ENCODE results near the gene VASH1.

DNA sequence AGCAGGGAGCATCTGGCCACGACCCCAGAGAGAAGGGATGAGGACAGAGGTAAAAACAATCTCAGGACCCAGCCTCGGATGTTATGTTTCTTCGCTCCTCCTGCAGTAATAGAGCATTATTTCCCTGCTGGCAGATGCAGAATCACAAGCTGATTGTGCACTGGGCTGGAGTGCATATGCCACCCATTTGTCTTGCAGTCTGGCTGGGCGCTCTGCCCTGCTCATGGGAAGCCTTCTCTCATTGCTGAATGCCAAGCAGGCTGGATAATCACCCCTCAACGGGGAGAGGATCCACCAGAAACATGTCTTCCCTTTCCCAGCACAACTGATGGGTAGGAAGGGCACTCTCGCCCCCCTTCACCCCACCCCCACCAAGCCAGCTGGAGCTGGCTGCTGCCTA lies 8.5 kb upstream of the VASH1 start:
- TF ChIP-seq CTCF (IDR thresholded peaks at IDR 0.05) (no peak), CHD2 (IDR thresholded peaks at IDR 0.05; ENCODE audit: low read length, partially characterized antibody) (no peak), EP300 (IDR thresholded peaks at IDR 0.05; ENCODE audit: borderline replicate concordance in 1 of 2, low read depth in 1 of 2, low read length in 1 of 2) (no peak), ZBTB33 (IDR thresholded peaks at IDR 0.05; ENCODE audit: borderline replicate concordance, low read depth) (no peak), MAX (IDR thresholded peaks at IDR 0.05; ENCODE audit: low read depth) (no peak), SMC3 (IDR thresholded peaks at IDR 0.05; ENCODE audit: low read depth, low read length) (no peak), RCOR1 (IDR thresholded peaks at IDR 0.05; ENCODE audit: low read length) (no peak), POLR2AphosphoS5 (IDR thresholded peaks at IDR 0.05; ENCODE audit: low read depth, low read length) (no peak), YY1 (IDR thresholded peaks at IDR 0.05; ENCODE audit: low read depth) (no peak), RAD21 (IDR thresholded peaks at IDR 0.05; ENCODE audit: low read length) (no peak), USF2 (IDR thresholded peaks at IDR 0.05; ENCODE audit: borderline replicate concordance, low read depth, low read length) (no peak), SIN3A (IDR thresholded peaks at IDR 0.05; ENCODE audit: borderline replicate concordance, low read depth, low read length) (no peak)

All from SK-N-SH (cell line).